Hepatocyte (in vitro differentiated cells): ENCODE measurements around the gene EHD2.

Experiments
- CTCF ChIP-seq: fragments of 200-600 bp; sonication (generic); IDR thresholded peaks from 2 replicates; pipeline ENCODE4 v1.5.1; 2016; ENCODE audit warnings: antibody characterized with exemption, mild to moderate bottlenecking; ENCODE audit not compliant: poor library complexity
- EZH2 ChIP-seq: fragments of 200-600 bp; sonication (generic); IDR thresholded peaks from 2 replicates; pipeline ENCODE4 v1.6.1; 2016; ENCODE audit warnings: antibody characterized with exemption, mild to moderate bottlenecking, borderline replicate concordance
- EZH2phosphoT487 ChIP-seq: fragments of 200-600 bp; sonication (generic); IDR thresholded peaks from one replicate; pipeline ENCODE4 v1.6.1; 2018; ENCODE audit warnings: antibody characterized with exemption, mild to moderate bottlenecking, low read depth, moderate library complexity; ENCODE audit not compliant: unreplicated experiment, severe bottlenecking

DNA sequence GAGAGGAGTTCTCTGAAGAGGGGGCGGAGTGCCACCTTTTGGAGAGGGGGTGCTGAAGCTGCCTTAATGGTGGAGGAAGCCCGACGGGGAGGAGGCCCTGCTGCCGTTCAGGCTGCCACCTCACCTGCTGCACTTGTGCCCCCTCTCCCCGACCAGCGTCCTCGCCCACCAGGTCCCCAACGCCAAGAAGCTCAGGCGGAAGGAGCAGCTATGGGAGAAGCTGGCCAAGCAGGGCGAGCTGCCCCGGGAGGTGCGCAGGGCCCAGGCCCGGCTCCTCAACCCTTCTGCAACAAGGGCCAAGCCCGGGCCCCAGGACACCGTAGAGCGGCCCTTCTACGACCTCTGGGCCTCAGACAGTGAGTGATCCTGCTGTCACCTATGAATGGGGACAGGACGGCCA lies 37.5 kb downstream of the EHD2 start:
- no peak for TF ChIP-seq CTCF
- no peak for TF ChIP-seq EZH2
- TF ChIP-seq EZH2phosphoT487, result no peak
